DOHH2 (cell line): Measurements from ENCODE around the gene TACC2.

Experiments
- H3F3A ChIP-seq: fragments of 200-600 bp; sonication (generic), shearing (Covaris generic); 2 replicates; pipeline ENCODE4 v1.6.0; 2016; ENCODE audit warnings: antibody characterized with exemption, mild to moderate bottlenecking; ENCODE audit not compliant: control insufficient read depth, insufficient read depth
- H3K27ac ChIP-seq: fragments of 200-600 bp; sonication (generic); 2 replicates; pipeline ENCODE4 v1.5.1; 2014; ENCODE audit warnings: low read depth, mild to moderate bottlenecking, low read length, moderate library complexity
- H3K27me3 ChIP-seq: fragments of 200-600 bp; sonication (generic); 2 replicates; pipeline ENCODE4 v1.6.1; 2014; ENCODE audit warnings: mild to moderate bottlenecking, low read length, mixed read lengths; ENCODE audit not compliant: control insufficient read depth
- H3K36me3 ChIP-seq: fragments of 200-600 bp; sonication (generic); 2 replicates; pipeline ENCODE4 v1.6.1; 2014; ENCODE audit warnings: mild to moderate bottlenecking, low read length, moderate library complexity, mixed read lengths; ENCODE audit not compliant: control insufficient read depth
- H3K4me1 ChIP-seq: fragments of 200-600 bp; sonication (generic); 2 replicates; pipeline ENCODE4 v1.6.1; 2014; ENCODE audit warnings: mild to moderate bottlenecking, low read length, mixed read lengths; ENCODE audit not compliant: control insufficient read depth
- H3K4me2 ChIP-seq: fragments of 200-600 bp; sonication (generic); 2 replicates; pipeline ENCODE4 v1.6.0; 2014; ENCODE audit warnings: mild to moderate bottlenecking, low read length, moderate library complexity
- H3K4me3 ChIP-seq: fragments of 200-600 bp; sonication (generic); 2 replicates; pipeline ENCODE4 v1.5.1; 2014; ENCODE audit warnings: mild to moderate bottlenecking, low read length, mixed read lengths
- H3K79me2 ChIP-seq: fragments of 200-600 bp; sonication (generic); 2 replicates; pipeline ENCODE4 v1.6.1; 2014; ENCODE audit warnings: mild to moderate bottlenecking, low read length, mixed read lengths; ENCODE audit not compliant: control insufficient read depth
- H3K9me2 ChIP-seq: fragments of 200-600 bp; sonication (generic); replicated peaks from 2 replicates; pipeline ENCODE4 v1.6.1; 2014; ENCODE audit warnings: mild to moderate bottlenecking, low read length, mixed read lengths; ENCODE audit not compliant: control insufficient read depth
- H3K9me3 ChIP-seq: fragments of 200-600 bp; sonication (generic); 2 replicates; pipeline ENCODE4 v1.6.1; 2014; ENCODE audit warnings: antibody characterized with exemption, low read length, mixed read lengths; ENCODE audit not compliant: control insufficient read depth, insufficient read depth
- H4K20me1 ChIP-seq: fragments of 200-600 bp; sonication (generic); 2 replicates; pipeline ENCODE4 v1.6.0; 2014; ENCODE audit warnings: low read depth, mild to moderate bottlenecking, antibody characterized with exemption, low read length, moderate library complexity; ENCODE audit not compliant: control insufficient read depth, insufficient read depth
- EZH2phosphoT487 ChIP-seq: fragments of 200-600 bp; sonication (generic); IDR thresholded peaks from 2 replicates; pipeline ENCODE4 v1.6.1; 2017; ENCODE audit warnings: borderline replicate concordance, mild to moderate bottlenecking, antibody characterized with exemption, low read length, moderate library complexity, mixed read lengths
- TF ChIP-seq, protein P1 (sequence below): fragments of 200-600 bp; sonication (generic); IDR thresholded peaks from one replicate; pipeline ENCODE4 v1.5.1; 2014; ENCODE audit warnings: antibody characterized with exemption, mild to moderate bottlenecking, low read depth, low read length; ENCODE audit not compliant: poor library complexity, severe bottlenecking

TACC2 gene

DNA sequence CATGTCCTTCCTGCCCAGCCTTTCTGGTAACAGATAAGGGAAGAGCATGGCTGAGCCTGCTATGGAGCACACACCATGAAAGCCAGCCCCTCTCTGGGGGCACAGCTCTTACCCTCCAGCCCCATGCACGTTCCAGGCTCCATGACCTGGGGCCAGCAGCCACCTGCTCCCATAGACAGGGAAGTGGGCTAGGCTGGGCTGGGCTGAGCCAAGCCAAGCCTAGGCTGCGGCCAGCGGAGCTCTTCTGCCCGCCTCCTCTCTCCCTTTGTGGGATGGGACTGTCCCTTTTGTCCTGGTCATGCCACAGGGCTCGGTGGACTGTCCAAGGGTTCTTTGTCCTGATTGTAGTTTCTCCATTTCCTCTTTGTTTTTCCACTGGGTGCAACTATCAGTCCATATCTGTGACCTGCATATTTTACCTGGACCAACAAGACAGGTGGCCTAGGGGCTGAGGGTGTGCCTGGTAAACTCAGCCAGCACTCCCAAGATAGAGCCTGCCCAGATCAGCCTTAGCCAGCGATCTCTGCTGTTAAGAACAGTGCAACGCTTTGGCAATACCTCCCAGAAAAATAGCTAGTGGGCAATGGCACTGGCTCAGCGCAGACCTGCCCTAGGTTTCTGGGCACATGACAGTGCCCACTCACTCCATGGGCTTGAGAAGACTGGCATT lies 184.9 kb downstream of the TACC2 start:
- no peaks in the 10 kb centered on the region for H3K79me2 ChIP-seq
- H3K9me3 ChIP-seq, result no peaks in the 10 kb centered on the region
- no peak overlapping the region for H3K4me3 ChIP-seq
- no peaks in the 10 kb centered on the region for H3K36me3 ChIP-seq
- no peaks in the 10 kb centered on the region for H3K27me3 ChIP-seq
- H3F3A ChIP-seq, result no peaks in the 10 kb centered on the region
- H3K4me2 ChIP-seq, result no peak overlapping the region
- TF ChIP-seq, protein P1, sequence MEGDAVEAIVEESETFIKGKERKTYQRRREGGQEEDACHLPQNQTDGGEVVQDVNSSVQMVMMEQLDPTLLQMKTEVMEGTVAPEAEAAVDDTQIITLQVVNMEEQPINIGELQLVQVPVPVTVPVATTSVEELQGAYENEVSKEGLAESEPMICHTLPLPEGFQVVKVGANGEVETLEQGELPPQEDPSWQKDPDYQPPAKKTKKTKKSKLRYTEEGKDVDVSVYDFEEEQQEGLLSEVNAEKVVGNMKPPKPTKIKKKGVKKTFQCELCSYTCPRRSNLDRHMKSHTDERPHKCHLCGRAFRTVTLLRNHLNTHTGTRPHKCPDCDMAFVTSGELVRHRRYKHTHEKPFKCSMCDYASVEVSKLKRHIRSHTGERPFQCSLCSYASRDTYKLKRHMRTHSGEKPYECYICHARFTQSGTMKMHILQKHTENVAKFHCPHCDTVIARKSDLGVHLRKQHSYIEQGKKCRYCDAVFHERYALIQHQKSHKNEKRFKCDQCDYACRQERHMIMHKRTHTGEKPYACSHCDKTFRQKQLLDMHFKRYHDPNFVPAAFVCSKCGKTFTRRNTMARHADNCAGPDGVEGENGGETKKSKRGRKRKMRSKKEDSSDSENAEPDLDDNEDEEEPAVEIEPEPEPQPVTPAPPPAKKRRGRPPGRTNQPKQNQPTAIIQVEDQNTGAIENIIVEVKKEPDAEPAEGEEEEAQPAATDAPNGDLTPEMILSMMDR, result no peak
- TF ChIP-seq EZH2phosphoT487, result no peak
- H3K4me1 ChIP-seq, result no peaks in the 10 kb centered on the region
- H3K27ac ChIP-seq, result no peak overlapping the region
- H4K20me1 ChIP-seq, result no peaks in the 10 kb centered on the region
- no peaks in the 10 kb centered on the region for H3K9me2 ChIP-seq

GRCh38 chr10:122176232-122177213 lies 187.6 kb downstream of the TACC2 start:
- H3K4me1 ChIP-seq, result no peaks in the 10 kb centered on the region
- no peaks in the 10 kb centered on the region for H3K79me2 ChIP-seq
- H3K4me3 ChIP-seq, result no peak overlapping the region
- no peaks in the 10 kb centered on the region for H3K36me3 ChIP-seq
- no peaks in the 10 kb centered on the region for H4K20me1 ChIP-seq
- no peak overlapping the region for H3K4me2 ChIP-seq
- H3K9me2 ChIP-seq, result no peaks in the 10 kb centered on the region
- H3K9me3 ChIP-seq, result no peaks in the 10 kb centered on the region
- H3K27me3 ChIP-seq, result no peaks in the 10 kb centered on the region
- no peaks in the 10 kb centered on the region for H3F3A ChIP-seq
- H3K27ac ChIP-seq, result no peak overlapping the region
- no peak for TF ChIP-seq EZH2phosphoT487
- TF ChIP-seq, protein P1, result no peak

GRCh38 chr10:122178655-122179054 lies 189.7 kb downstream of the TACC2 start:
- Histone ChIP-seq H3K27ac (no peak overlapping the region), H3K9me3 (no peaks in the 10 kb centered on the region), H3K4me1 (no peaks in the 10 kb centered on the region), H4K20me1 (no peaks in the 10 kb centered on the region), H3K4me2 (no peak overlapping the region), H3K27me3 (peaks cover 6% of the 10 kb centered on the region; the same call in 1 of the 2 replicates), H3F3A (no peaks in the 10 kb centered on the region), H3K9me2 (no peaks in the 10 kb centered on the region), H3K79me2 (no peaks in the 10 kb centered on the region), H3K36me3 (no peaks in the 10 kb centered on the region), H3K4me3 (no peak overlapping the region)
- TF ChIP-seq, protein P1, result no peak
- TF ChIP-seq EZH2phosphoT487, result no peak
